K562 (cell line): ENCODE data around the gene GGA3. TPM values are rescaled to one million over a fixed set of nuclear protein-coding genes. Genes with fewer than 3 reads are reported as not detected.

Experiments
- CTBP1 ChIP-seq: fragments of 450-650 bp; IDR thresholded peaks from 2 replicates; pipeline ENCODE4 v1.6.1; 2016; ENCODE audit warnings: borderline replicate concordance
- ESRRB ChIP-seq: fragments of 250-450 bp; sonication (Bioruptor Pico); IDR thresholded peaks from 2 replicates; pipeline ENCODE4 v1.5.0; 2020; ENCODE audit warnings: mild to moderate bottlenecking, moderate library complexity, borderline replicate concordance
- FOXK2 ChIP-seq, 2 experiments: fragments of 450-650 bp; IDR thresholded peaks in 1 of 2; conservative IDR thresholded peaks in 1 of 2; 2 replicates each; pipeline ENCODE4 v1.6.1; 2016; ENCODE audit warnings: low read depth in 2 of 2, mild to moderate bottlenecking in 1 of 2
- HDAC6 ChIP-seq: IDR thresholded peaks from 2 replicates; pipeline ENCODE4 v1.6.1; 2012; ENCODE audit warnings: low read depth, mild to moderate bottlenecking, control low read depth, inconsistent platforms, low read length, moderate library complexity
- HDGF ChIP-seq: fragments of 450-650 bp; IDR thresholded peaks from 2 replicates; pipeline ENCODE4 v1.6.1; 2016
- HMGN3 ChIP-seq: IDR thresholded peaks from 2 replicates; pipeline ENCODE4 v1.6.1; 2011; ENCODE audit warnings: borderline replicate concordance, low read depth, mild to moderate bottlenecking, mixed read lengths, low read length; ENCODE audit not compliant: insufficient read length; ENCODE audit errors: extremely low read depth
- PHF8 ChIP-seq: fragments of 200-600 bp; sonication (generic); IDR thresholded peaks from 2 replicates; pipeline ENCODE4 v1.6.1; 2012; ENCODE audit warnings: mixed run types, mild to moderate bottlenecking, inconsistent platforms, low read length, moderate library complexity, borderline replicate concordance
- RFX5 ChIP-seq: IDR thresholded peaks from 2 replicates; pipeline ENCODE4 v1.6.1; 2011; ENCODE audit warnings: low read depth, mild to moderate bottlenecking, improper control_type of control experiment, low read length
- SMAD1 ChIP-seq: fragments of 150-350 bp; IDR thresholded peaks from 2 replicates; pipeline ENCODE4 v1.6.1; 2014; ENCODE audit warnings: low read length, low read depth; ENCODE audit not compliant: partially characterized antibody
- SUPT5H ChIP-seq: fragments of 450-650 bp; IDR thresholded peaks from 2 replicates; pipeline ENCODE4 v1.6.1; 2016
- ZC3H4 ChIP-seq: sonication (generic); formaldehyde crosslinking; IDR thresholded peaks from 2 replicates; pipeline ENCODE4 v1.9.0; 2021; ENCODE audit warnings: missing genetic modification reagents, borderline replicate concordance
- ZKSCAN1 ChIP-seq: fragments of 150-350 bp; IDR thresholded peaks from 2 replicates; pipeline ENCODE4 v1.6.1; 2016; ENCODE audit warnings: low read depth, low read length
- ZNF224 ChIP-seq: sonication (generic); formaldehyde crosslinking; IDR thresholded peaks from 2 replicates; pipeline ENCODE4 v1.8.0; 2022; ENCODE audit warnings: mild to moderate bottlenecking, missing genetic modification reagents
- polyA plus RNA-seq, 8 experiments: library from polyadenylated mRNA; depleted of rRNA in 4 of 8; stranded (reverse) in 5 of 8; unstranded in 3 of 8; fragments of >200 nt; fragmentation: Nextera tagmentation in 2 of 8; fragmentation: Illumina TruSeq in 1 of 8; extraction: Ambion mirVana in 2 of 8; extraction: Trizol in 1 of 8; gene quantifications; 2 replicates each; pipeline versions ENCODE4 v1.2.1 to v1.2.3, GENCODE V29; 2011 to 2014; ENCODE audit warnings: inconsistent platforms in 1 of 8, missing spikeins in 1 of 8
- total RNA-seq, 7 experiments: library from RNA; depleted of rRNA in 6 of 7; stranded (reverse); fragments of >200 nt in 6 of 7; fragmentation: Illumina TruSeq in 2 of 7; extraction: Trizol in 2 of 7; gene quantifications; 2 replicates each; pipeline versions ENCODE4 v1.2.1 to v1.2.3, GENCODE V29; 2011 to 2021; ENCODE audit warnings: low replicate concordance in 1 of 7
- TF ChIP-seq, protein P1 (sequence below): sonication (generic); formaldehyde crosslinking; IDR thresholded peaks from 2 replicates; pipeline ENCODE4 v1.9.0; 2022; ENCODE audit warnings: mild to moderate bottlenecking, missing genetic modification reagents
- TF ChIP-seq, protein P2 (sequence below): sonication (generic); formaldehyde crosslinking; IDR thresholded peaks from 2 replicates; pipeline ENCODE4 v1.8.1; 2022; ENCODE audit warnings: missing genetic modification reagents
- TF ChIP-seq, protein P3 (sequence below): fragments of 250-450 bp; sonication (Bioruptor Pico); IDR thresholded peaks from 2 replicates; pipeline ENCODE4 v1.4.0; 2020; ENCODE audit warnings: mild to moderate bottlenecking, moderate library complexity
- TF ChIP-seq, protein P4 (sequence below): fragments of 450-650 bp; formaldehyde crosslinking; IDR thresholded peaks from 2 replicates; pipeline ENCODE4 v1.4.0; 2020; ENCODE audit warnings: mild to moderate bottlenecking, moderate library complexity
- TF ChIP-seq, protein P5 (sequence below): fragments of 450-650 bp; IDR thresholded peaks from 2 replicates; pipeline ENCODE4 v1.6.1; 2016; ENCODE audit warnings: antibody characterized with exemption

The GGA3 gene
- total and polyA plus RNA-seq, 9 of the 15 experiments (the other 6 are each of a cell fraction or from before 2014, with no cell fraction given) = 5.7 to 64.9 (median 25.4) TPM

DNA sequence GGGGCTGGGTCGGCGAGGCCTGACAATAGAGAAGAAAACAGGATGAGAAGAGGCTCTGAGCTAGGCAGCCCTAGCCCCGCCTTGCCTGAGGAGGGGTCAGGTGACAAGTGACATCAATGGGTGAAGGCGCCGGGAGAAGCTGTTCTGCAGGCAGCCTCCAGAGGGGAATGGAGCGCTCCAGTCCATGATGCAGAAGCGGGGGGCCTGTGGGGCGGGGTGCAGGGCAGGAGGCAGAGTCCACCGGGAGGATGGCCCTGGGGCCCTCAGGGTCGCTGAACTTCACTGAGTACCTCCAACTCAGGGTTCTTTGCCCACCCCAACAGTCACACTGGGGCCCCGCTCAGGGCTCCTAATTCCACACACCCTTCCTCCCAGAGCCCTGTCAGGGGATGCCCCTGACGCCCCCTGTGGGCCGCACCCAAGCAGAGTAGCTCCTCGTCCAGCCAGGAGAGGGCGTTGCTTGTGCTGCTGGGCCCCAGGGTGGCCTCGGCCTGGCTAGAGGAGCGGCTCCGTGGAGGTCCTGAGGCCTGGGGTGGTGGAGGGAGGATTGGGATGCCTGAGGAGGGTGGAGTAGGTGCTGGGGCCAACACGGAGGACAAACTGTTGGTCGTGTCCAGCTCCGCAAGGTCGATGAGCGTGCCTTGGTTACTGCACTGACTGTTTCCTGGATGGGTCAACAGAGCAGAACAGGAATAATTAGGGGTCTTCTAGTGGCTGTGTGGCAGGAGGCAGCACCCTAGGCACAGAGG lies 20.8 kb downstream of the GGA3 start (continued):
- TF ChIP-seq, protein P1, sequence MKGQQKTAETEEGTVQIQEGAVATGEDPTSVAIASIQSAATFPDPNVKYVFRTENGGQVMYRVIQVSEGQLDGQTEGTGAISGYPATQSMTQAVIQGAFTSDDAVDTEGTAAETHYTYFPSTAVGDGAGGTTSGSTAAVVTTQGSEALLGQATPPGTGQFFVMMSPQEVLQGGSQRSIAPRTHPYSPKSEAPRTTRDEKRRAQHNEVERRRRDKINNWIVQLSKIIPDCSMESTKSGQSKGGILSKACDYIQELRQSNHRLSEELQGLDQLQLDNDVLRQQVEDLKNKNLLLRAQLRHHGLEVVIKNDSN (CRISPR knock-in tag) = peak; percentile 89
- TF ChIP-seq SMAD1 (no peak), ESRRB (CRISPR knock-in tag) (no peak), SUPT5H (no peak; the same call in 1 of the 2 replicates), FOXK2 (conservative IDR thresholded peaks at IDR 0.05 in 1 of 2, IDR thresholded peaks at IDR 0.05 in 1 of 2; ENCODE audit: low read depth in 2 of 2) (0 out of 4 replicates have a peak, but pooled peaks of 1 of the 2 experiments have one; percentile 8), HDGF (peak; percentile 24; the same call in 1 of the 2 replicates), RFX5 (no peak), ZNF224 (no peak), ZC3H4 (CRISPR knock-in tag) (no peak), HDAC6 (no peak), PHF8 (no peak; the same call in 1 of the 2 replicates), HMGN3 (peak; percentile 23), CTBP1 (peak; percentile 78), ZKSCAN1 (no peak)
- TF ChIP-seq, protein P2, sequence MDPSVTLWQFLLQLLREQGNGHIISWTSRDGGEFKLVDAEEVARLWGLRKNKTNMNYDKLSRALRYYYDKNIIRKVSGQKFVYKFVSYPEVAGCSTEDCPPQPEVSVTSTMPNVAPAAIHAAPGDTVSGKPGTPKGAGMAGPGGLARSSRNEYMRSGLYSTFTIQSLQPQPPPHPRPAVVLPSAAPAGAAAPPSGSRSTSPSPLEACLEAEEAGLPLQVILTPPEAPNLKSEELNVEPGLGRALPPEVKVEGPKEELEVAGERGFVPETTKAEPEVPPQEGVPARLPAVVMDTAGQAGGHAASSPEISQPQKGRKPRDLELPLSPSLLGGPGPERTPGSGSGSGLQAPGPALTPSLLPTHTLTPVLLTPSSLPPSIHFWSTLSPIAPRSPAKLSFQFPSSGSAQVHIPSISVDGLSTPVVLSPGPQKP = no peak
- TF ChIP-seq, protein P3, sequence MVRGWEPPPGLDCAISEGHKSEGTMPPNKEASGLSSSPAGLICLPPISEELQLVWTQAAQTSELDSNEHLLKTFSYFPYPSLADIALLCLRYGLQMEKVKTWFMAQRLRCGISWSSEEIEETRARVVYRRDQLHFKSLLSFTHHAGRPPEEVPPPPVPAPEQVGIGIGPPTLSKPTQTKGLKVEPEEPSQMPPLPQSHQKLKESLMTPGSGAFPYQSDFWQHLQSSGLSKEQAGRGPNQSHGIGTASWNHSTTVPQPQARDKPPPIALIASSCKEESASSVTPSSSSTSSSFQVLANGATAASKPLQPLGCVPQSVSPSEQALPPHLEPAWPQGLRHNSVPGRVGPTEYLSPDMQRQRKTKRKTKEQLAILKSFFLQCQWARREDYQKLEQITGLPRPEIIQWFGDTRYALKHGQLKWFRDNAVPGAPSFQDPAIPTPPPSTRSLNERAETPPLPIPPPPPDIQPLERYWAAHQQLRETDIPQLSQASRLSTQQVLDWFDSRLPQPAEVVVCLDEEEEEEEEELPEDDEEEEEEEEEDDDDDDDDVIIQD (CRISPR knock-in tag) = no peak
- TF ChIP-seq, protein P4, sequence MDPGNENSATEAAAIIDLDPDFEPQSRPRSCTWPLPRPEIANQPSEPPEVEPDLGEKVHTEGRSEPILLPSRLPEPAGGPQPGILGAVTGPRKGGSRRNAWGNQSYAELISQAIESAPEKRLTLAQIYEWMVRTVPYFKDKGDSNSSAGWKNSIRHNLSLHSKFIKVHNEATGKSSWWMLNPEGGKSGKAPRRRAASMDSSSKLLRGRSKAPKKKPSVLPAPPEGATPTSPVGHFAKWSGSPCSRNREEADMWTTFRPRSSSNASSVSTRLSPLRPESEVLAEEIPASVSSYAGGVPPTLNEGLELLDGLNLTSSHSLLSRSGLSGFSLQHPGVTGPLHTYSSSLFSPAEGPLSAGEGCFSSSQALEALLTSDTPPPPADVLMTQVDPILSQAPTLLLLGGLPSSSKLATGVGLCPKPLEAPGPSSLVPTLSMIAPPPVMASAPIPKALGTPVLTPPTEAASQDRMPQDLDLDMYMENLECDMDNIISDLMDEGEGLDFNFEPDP (CRISPR knock-in tag) = no peak
- TF ChIP-seq, protein P5, sequence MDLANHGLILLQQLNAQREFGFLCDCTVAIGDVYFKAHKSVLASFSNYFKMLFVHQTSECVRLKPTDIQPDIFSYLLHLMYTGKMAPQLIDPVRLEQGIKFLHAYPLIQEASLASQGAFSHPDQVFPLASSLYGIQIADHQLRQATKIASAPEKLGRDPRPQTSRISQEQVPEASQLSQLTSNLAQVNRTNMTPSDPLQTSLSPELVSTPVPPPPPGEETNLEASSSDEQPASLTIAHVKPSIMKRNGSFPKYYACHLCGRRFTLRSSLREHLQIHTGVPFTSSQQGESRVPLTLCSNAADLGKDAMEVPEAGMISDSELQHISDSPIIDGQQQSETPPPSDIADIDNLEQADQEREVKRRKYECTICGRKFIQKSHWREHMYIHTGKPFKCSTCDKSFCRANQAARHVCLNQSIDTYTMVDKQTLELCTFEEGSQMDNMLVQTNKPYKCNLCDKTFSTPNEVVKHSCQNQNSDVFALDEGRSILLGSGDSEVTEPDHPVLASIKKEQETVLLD = no peak
